GM18508 (cell line): ENCODE data around the gene SPEG.

Source experiments
- ATAC-seq: cut with Tn5 transposase; IDR thresholded peaks from one replicate; pipeline ENCODE4 v1.9.1; 2021; ENCODE audit warnings: moderate number of reproducible peaks; ENCODE audit not compliant: insufficient read depth, unreplicated experiment

The SPEG gene

GRCh38 chr2:219539926-219540678 is 105.5 kb downstream of the SPEG start:
- no peak for ATAC-seq

- ATAC-seq = no peak
Observed at GRCh38 chr2:219540784-219541504, 106.3 kb downstream of the SPEG start.

GRCh38 chr2:219541611-219542180 is 107.1 kb downstream of the SPEG start:
- ATAC-seq = peak; percentile 55

- ATAC-seq = peak; percentile 17
Observed at GRCh38 chr2:219542931-219543595, 108.4 kb downstream of the SPEG start.

- ATAC-seq = peak; percentile 59
Observed at GRCh38 chr2:219543596-219544358, 109.1 kb downstream of the SPEG start, which contains the start of the genes CHPF and TMEM198. CHPF (minus strand) TSS chr2:219543809; CDS start chr2:219543538, 271 bp downstream. TMEM198 (plus strand) TSS chr2:219544028; CDS start chr2:219544728, 700 bp downstream.

- no peak for ATAC-seq
Observed at GRCh38 chr2:219544567-219544966, 109.9 kb downstream of the SPEG start.

- no peak for ATAC-seq
Observed at GRCh38 chr2:219545295-219545942, 110.8 kb downstream of the SPEG start.

- no peak for ATAC-seq
Observed at GRCh38 chr2:219545943-219546352, 111.3 kb downstream of the SPEG start.

- no peak for ATAC-seq
Observed at GRCh38 chr2:219547621-219548020, 113.0 kb downstream of the SPEG start.
